ENCODE measurements around the gene GNMT. TPM values are rescaled to one million over a fixed set of nuclear protein-coding genes. Genes with fewer than 3 reads are reported as not detected.

Gene GNMT
- total RNA-seq: not detected in 2 replicates

GRCh38 chr6:42960243-42961019 lies at the start of gene GNMT:
GNMT (plus strand) TSS chr6:42960754; CDS start chr6:42960768, 14 bp downstream.

GRCh38 chr6:42915732-42916131 lies 44.8 kb upstream of the GNMT start, which contains the start of gene PTCRA:
PTCRA (plus strand) TSS chr6:42916053; CDS start chr6:42916070, 17 bp downstream.

DNA sequence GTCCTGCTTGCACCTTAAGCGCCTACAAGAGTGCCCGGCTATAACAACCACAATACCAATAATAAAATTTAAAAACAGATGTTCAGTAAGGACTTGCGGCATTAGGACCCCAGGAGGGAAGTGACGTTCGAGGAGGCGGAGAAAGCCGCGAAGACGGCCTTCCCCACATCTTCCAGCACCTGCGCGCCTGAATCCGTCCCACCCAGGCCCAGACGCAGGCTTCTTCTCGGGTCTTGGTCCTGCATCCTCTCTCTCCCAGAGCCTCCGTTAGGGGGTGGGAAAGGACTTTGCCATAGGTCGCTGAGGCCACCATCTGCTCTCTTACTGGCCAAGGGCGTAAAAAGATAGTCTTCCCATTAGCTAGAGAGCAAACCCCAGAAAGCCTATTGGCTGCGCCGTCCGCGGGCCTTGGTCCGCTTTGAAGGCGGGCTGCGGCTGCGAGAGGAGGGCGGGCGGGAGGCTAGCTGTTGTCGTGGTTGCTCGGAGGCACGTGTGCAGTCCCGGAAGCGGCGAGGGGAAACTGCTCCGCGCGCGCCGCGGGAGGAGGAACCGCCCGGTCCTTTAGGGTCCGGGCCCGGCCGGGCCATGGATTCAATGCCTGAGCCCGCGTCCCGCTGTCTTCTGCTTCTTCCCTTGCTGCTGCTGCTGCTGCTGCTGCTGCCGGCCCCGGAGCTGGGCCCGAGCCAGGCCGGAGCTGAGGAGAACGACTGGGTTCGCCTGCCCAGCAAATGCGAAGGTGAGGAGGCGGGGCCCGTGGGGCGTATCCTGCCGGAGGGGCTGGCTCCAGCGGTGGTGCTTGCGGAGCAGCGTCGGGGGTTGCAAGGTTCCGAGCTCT lies 31.4 kb upstream of the GNMT start, which contains the start of gene CNPY3:
CNPY3 (plus strand) TSS at position 495 of the 835 bp plus-strand sequence; CDS start at position 586, 91 bp downstream.

DNA sequence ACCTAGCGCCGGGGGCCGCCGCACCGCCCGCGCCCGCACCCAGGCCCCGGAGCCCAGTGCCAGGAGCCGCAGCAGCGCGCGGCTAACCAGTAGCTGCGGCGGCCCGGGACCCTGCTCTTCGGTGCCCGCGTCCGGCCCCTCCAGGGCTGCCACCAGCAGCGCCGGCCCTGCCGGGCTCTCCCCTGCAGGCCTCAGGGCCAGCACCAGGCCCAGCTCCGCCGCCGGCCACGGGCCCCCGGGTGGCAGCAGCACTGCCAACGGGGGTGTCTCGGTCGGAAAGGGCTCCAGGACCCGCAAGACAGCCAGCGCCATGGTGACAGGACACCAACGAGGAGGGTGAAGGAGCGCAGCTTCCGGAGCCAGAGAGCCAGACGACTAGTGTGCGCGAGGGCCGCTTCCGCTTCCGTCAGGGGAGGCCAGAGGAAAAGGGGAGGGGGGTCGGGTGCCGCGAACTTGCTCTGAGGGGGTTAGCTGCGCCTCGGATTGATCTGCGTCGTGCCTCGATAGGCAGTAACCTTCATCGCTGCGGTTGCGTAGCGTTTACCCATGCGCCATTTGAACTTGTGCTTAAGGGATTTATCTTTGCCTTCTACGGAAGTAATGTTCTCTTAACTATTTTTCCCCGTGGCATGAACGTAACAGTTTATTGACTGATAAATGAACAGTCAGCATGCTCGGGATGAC lies 18.4 kb downstream of the GNMT start, which contains the start of gene PEX6:
PEX6 (minus strand) TSS at position 343 of the 684 bp plus-strand sequence; CDS start at position 312, 31 bp downstream.

GRCh38 chr6:42984001-42984923 lies 23.7 kb downstream of the GNMT start, which contains the start of gene PPP2R5D:
PPP2R5D (plus strand) TSS chr6:42984570; CDS start chr6:42984678, 108 bp downstream.

Other genes starting within 250 kb of the GNMT start
- gene PRPH2, start 238.2 kb upstream of the GNMT start, total RNA-seq: 3.0 and 3.1 TPM in 2 replicates
- gene TBCC, start 214.7 kb upstream of the GNMT start, total RNA-seq: 38.2 and 46.8 TPM in 2 replicates
- 4.7 and 6.0 TPM in 2 replicates for gene BICRAL, start 178.7 kb upstream of the GNMT start, total RNA-seq
- gene RPL7L1, start 81.1 kb upstream of the GNMT start, total RNA-seq: 61.5 and 65.8 TPM in 2 replicates
- not detected in 2 replicates for gene PTCRA, start 44.7 kb upstream of the GNMT start, total RNA-seq
- gene CNPY3, start 31.3 kb upstream of the GNMT start, total RNA-seq: 31.3 and 44.8 TPM in 2 replicates
- gene PEX6, start 18.4 kb downstream of the GNMT start, total RNA-seq: 30.1 and 40.1 TPM in 2 replicates
- 40.0 and 50.5 TPM in 2 replicates for gene PPP2R5D, start 23.8 kb downstream of the GNMT start, total RNA-seq
- 54.0 and 96.0 TPM in 2 replicates for gene MEA1, start 53.2 kb downstream of the GNMT start, total RNA-seq
- 112 and 172 TPM in 2 replicates for gene KLHDC3, start 53.5 kb downstream of the GNMT start, total RNA-seq
- 42.2 and 73.4 TPM in 2 replicates for gene RRP36, start 60.9 kb downstream of the GNMT start, total RNA-seq
- gene CUL7, start 93.1 kb downstream of the GNMT start, total RNA-seq: 22.2 and 27.6 TPM in 2 replicates
- gene MRPL2, start 98.7 kb downstream of the GNMT start, total RNA-seq: 13.4 and 23.5 TPM in 2 replicates
- gene KLC4, start 98.9 kb downstream of the GNMT start, total RNA-seq: 15.3 and 47.3 TPM in 2 replicates
- gene PTK7, start 115.6 kb downstream of the GNMT start, total RNA-seq: 171 and 174 TPM in 2 replicates
- 20.3 and 31.0 TPM in 2 replicates for gene SRF, start 210.5 kb downstream of the GNMT start, total RNA-seq
- gene CUL9, start 221.4 kb downstream of the GNMT start, total RNA-seq: 16.0 and 29.5 TPM in 2 replicates